Inflammatory macrophage treated with lipopolysaccharide for 4 hours (primary cell): ENCODE measurements around the gene VEGFA.

Source experiments
- DNase-seq: peaks from one replicate; pipeline ENCODE4 v3.0.0-alpha.2; 2020

VEGFA gene

GRCh38 chr6:43788301-43788700 lies 18.3 kb downstream of the VEGFA start:
- DNase-seq = no peak

DNA sequence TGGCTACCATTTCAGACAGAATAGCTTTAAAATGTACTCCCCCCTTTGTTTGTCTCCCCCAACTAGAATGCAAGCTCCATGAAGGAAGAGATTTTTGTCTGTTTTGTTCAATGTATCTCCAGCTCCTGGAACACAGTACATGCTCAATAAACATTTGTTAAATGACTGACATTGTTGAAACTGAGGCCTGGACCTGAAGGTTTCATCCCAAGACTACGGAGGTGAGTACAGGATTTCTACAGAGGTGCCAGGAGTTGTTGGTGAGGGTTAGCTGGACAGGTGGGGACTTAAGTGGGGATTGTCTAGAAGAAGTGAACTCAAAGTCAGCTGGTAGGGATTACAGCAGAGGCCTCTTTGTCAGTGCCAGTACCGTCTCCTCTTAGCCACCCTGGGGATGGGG lies 19.4 kb downstream of the VEGFA start:
- no peak for DNase-seq

DNA sequence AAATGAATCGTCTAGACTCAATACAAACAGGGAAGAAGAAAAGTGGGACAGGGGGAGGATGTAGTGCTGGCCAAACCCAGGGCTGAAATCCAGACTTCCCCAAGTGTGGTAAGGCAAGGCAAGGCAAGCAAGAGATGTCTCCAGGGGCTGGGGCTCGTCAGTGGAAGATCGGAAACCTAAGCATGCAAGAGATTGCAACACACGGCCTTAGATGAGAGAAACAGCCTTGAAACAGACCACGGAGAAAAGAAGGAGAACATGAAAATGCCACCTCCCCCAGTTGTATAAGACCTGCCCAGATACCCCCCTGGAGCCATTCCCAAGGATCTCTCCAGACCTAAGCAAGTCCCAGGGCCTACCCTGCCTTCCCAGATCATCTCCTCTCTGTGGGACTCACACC lies 20.0 kb downstream of the VEGFA start:
- peak; percentile 78 for DNase-seq

GRCh38 chr6:43791745-43792422 lies 21.9 kb downstream of the VEGFA start:
- DNase-seq = no peak

DNA sequence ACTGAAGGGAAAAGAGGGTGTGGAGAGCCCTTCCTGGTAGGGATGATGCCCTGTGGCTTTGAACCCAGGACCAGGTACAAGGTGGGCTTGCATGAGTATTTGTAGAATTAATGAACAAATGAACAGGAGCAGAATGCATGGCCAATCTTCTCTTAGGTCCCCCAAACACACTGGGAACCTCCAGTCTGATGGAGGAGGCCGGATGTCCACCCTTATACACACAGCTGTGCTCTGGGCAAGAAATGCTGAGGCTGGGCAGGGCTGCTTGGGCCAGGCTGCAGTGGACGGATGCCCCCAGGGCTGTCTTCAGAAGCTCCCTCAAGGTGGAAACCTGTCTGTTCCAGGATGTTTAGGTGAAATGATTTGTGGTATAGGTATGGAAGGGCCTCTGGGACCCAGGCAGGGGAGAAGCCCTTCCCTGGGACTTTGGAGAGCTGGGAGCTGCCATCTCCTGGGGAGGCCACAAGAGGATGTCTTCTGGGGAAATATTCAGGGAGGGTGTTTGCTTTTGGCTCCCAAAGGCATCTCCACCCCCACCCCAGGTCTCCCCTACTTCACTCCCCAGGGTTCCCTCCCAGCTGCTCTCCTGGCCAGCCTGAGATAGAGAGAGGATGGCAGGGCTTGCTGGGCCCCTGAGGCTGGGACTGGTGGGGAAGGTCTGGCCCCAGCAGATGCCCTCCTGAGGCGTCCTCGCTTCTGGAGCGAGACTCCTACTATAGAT lies 23.3 kb downstream of the VEGFA start:
- DNase-seq = no peak

- DNase-seq = no peak
Measured at GRCh38 chr6:43793875-43794242, 23.8 kb downstream of the VEGFA start.

GRCh38 chr6:43795421-43795820 lies 25.4 kb downstream of the VEGFA start:
- no peak for DNase-seq

DNA sequence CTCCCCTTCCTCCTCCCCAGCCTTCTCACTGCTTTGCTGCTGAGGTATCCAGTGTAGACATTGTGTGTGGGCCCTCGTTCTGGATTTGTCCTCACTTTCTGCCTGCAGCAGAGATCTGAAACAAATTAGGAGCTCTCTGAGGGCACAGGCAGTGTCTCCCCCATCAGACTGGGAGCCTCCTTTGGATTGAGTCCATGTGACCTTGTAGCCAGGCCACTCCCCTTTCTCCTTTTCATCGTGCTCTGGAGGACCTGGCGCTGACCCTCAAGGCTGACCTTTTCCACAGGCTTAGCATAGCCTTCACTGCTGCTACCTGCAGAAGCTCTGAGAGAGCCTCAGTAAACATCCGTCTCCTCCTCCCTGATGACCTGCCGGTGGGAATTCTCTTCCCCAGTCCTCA lies 26.2 kb downstream of the VEGFA start:
- no peak for DNase-seq

DNA sequence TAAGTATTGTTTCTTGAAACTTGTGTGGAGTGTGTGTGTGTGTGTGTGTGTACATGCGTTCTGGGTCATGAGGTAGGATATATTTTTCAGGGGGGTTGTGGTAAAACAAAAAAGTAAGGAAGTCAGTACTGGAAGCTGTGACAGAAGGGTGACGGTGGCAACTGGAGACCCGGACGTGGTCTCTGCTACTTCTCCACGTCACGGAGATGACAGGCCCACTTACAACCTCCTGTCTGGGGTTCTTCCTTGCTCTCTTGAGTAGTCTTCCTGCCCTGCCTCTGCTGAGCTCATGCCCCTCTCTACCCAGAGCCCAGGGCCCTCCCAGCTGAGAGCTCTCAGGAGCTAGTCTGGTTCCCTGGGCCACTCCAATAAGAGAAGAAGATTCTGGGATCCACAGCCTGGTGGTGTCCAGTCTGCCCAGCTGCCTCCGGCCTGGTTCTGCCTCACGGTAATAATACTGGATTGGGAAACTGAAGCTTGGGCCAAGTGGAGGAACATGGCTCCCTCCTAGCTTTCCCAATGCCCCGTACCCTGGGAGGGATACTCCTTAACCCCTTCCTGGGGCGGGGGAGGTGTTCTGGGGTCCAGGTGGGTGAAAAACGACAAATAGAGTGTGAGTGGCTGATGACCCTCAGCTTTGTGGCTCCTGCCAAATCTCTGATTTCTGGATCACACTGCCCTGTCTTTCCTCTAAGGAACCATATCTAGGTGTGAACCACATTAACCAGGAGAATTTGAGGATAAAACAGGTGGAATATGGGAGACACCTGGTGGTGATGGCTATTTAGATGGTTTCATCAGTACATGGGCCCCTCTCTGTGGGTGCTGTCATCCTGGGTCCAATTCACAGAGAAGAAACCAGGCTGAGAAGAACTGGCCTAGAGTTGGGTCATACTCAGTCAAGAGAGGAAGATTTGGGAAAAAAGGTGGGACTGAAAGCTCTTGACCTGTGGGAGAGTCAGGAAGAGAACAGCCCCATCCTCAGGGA lies 27.2 kb downstream of the VEGFA start:
- no peak for DNase-seq

DNA sequence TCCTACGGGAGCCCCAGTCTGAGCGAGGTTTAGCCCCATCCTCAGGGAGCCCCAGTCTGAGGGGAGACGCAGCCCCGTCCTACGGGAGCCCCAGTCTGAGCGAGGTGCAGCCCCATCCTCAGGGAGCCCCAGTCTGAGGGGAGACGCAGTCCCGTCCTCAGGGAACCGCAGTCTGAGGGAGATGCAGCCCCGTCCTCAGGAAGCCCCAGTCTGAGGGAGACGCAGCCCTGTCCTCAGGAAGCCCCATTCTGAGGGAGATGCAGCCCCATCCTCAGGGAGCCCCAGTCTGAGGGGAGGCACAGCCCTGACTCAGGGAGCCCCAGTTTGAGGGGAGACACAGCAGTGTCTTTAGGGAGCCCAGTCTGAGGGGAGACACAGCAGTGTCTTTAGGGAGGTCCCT lies 27.9 kb downstream of the VEGFA start:
- DNase-seq = no peak

GRCh38 chr6:43798688-43799444 lies 28.9 kb downstream of the VEGFA start:
- peak; percentile 86 for DNase-seq

DNA sequence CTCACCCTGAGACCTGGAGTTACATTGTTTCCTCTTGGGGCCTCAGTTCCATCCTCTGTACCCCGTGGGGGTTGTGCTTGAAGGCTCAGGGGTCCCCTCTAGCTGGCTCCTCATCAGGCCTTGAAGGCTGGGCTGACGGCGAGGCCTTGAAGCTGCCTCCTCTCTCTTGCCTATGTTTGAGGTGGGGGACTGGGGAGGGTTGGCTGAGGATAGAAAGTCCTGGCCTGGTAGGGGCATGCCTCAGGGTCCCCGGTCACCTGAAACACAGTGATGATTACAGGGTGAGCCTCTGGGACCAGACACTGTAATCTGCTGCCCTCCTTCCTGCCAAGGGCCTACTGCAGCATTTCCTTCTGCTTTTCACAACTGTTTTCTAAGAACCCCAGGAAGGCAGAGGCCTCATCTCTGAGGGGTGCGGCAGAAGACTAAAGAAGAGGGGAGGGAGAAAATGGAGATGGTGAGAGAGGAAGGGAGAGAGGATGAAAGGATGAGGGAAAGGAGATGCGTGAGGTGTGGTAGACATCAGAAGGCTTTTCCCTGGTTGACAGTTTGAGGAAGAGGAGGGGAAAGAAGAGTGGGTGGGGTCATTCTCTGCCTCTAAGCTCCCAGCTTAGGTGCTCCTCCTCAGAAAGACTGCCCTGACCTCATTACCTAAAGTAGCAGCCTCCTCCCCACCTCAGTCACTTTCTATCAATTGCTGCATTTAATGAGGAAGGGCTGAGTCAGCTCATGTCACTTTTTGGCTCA lies 29.7 kb downstream of the VEGFA start:
- peak; percentile 52 for DNase-seq

DNA sequence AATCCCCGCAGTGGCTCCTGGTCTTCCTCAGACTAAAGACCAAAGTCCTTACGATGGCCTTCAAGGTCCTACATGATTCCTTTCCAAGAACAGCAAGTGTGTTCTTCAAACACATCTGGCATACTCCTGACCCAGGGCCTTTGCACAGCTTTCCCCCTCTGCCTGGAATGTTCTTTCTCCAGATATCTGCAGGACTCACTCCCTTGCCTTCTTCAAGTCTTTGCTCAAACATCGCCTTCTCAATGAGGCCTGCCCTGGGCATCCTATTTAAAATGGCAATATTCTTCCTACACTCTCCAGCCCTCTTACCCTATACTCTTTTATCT lies 30.2 kb downstream of the VEGFA start:
- DNase-seq = no peak

DNA sequence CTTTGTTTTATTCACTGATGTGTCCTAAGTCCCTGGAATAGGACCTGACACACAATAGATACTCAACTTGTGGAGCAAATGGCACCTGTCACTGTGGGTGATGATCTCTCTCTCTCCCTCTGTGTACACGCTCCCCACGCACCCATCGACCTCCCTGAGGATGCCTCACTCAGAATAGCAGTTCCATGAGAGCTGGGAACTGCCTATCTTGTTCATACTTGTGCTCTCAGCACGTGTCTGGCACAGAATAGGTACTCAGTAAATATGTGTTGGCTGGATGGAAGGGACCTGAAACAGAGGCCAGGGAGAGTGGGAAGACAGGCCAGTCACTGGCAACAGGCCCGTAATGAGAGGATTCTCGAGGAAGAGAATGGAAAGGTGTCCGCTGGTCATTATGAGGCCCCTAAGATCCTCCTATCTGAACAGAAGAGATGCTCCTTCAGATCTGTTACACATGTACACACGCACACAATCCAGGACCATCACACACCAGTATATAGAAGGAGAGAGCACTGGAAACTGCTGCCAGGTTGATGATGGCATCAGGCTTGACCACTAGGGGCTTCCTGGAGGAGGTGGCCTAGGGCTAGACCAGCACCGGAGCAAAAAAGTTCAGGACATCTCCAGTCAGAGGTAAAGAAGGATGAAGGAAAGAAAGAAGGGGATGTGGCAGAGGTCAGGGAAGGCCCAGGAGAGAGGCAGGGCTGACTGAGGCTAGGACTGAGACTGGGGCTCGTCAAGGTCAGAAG lies 30.9 kb downstream of the VEGFA start:
- no peak for DNase-seq

GRCh38 chr6:43801495-43802181 lies 31.6 kb downstream of the VEGFA start:
- DNase-seq = peak; percentile 49

DNA sequence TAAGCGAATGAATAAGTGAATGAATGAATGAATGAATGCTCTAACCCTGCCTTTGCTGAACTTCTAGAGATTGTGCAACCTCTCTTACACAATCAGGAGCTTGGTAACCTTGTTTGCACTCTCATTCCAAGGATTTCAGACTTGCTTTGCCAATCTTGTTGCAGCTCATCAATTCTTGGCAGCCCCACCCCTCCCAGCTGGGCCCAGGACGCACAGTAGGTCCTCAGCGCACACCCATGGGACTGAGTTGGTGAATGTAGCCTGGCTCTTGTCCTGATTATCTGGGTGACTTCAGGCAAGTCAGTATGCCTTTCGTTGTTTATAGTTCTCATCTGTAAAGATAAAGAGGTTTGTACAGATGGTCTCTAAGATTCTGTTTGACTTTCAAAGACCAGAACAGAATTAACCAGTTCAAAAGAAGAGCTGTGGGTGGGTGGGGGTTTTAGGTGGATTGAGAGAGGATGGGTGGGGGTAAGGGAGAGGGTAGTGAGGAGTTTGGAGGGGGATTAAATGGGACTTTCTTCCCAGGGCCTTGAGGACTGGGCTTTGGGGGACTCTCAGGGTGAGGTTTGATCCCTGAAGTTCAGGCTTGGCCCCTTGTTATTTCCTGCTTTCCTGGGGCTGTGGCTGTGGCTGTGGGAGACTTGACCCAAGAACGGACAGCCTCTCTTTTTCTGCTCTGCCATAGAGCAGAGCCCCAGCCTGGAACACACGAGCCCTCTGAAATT lies 33.2 kb downstream of the VEGFA start:
- DNase-seq = peak; percentile 43

- peak; percentile 86 for DNase-seq
Measured at GRCh38 chr6:43803783-43804549, 34.0 kb downstream of the VEGFA start.

- DNase-seq = no peak
Measured at GRCh38 chr6:43804550-43805223, 34.7 kb downstream of the VEGFA start.

DNA sequence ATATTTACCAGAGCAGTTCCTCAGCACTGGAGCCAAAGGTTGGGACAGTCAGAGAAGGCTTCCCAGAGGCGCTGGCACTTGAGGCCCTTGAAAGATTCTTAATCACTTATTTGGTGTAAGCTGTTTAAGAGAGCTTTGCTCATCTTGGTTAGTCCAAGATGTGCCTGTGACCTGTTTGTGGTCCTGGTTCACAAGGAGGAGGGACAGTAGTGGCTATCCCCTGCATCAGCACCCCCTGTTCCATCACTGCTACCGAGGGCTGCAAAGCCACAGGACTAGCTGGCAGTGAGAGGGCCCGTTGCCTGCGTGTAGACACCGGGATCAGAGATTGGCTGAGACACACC lies 35.7 kb downstream of the VEGFA start:
- DNase-seq = no peak
